HepG2 (cell line): ENCODE data around the gene NKPD1. TPM values are rescaled to one million over a fixed set of nuclear protein-coding genes. Genes with fewer than 3 reads are reported as not detected.

Experiments
- ATAC-seq: fragments of 200-7000 bp; cut with Tn5 transposase; 3 replicates; pipeline ENCODE4 v1.9.1; 2020; ENCODE audit warnings: mild to moderate bottlenecking, moderate library complexity
- BruUV-seq: library from RNA; stranded (reverse); fragments of 400-500 nt; replicated peaks from 2 replicates; lab custom pipeline; 2021; lab: Mats Ljungman, UMichigan
- CTCF ChIA-PET: fragments of 300-600 bp; formaldehyde crosslinking; extraction: SDS; loops from one replicate; lab custom pipeline; 2021; ENCODE audit warnings: low total read pairs, inconsistent platforms, low intra/inter-chr PET ratio; lab: Yijun Ruan, JAX
- POLR2A ChIA-PET: fragments of 350-600 bp; sonication (Branson Sonifier 250); formaldehyde crosslinking; loops from one replicate; lab custom pipeline; 2020; ENCODE audit warnings: antibody characterized with exemption, inconsistent platforms; lab: Yijun Ruan, JAX
- DNase-seq: peaks from one replicate; pipeline ENCODE4 v3.0.0-alpha.2; 2015; ENCODE audit warnings: low spot score
- FAIRE-seq: peaks from 3 replicates; lab custom pipeline; 2011; peaks lifted over from hg19 to GRCh38; lab: Jason Lieb, UNC
- H2AFZ ChIP-seq: one replicate; pipeline ENCODE4 v1.6.1; 2011; ENCODE audit warnings: low read length, inconsistent platforms
- H3K27ac ChIP-seq: fragments of 300-600 bp; 3 replicates; pipeline ENCODE4 v1.8.0; 2011; ENCODE audit warnings: mixed run types, mild to moderate bottlenecking, mixed read lengths, low read length, inconsistent platforms; ENCODE audit not compliant: insufficient read depth; ENCODE audit errors: extremely low read length
- H3K27me3 ChIP-seq, 2 experiments: fragments of 200-600 bp in 1 of 2; 2 replicates in 1 of 2; 3 replicates in 1 of 2; pipeline versions ENCODE4 v1.6.0 to v1.8.0; 2011; ENCODE audit warnings: low read length in 2 of 2, mild to moderate bottlenecking in 2 of 2, moderate library complexity in 2 of 2, inconsistent platforms in 1 of 2; ENCODE audit not compliant: insufficient read depth in 2 of 2, control insufficient read depth in 1 of 2
- H3K36me3 ChIP-seq, 2 experiments: fragments of 200-600 bp in 1 of 2; replicated peaks in 1 of 2; 2 replicates in 1 of 2; 3 replicates in 1 of 2; pipeline versions ENCODE4 v1.5.1 to v1.8.0; 2011; ENCODE audit warnings: low read length in 2 of 2, inconsistent platforms in 1 of 2; ENCODE audit not compliant: insufficient read depth in 2 of 2, control insufficient read depth in 1 of 2
- H3K4me1 ChIP-seq: 2 replicates; pipeline ENCODE4 v1.5.1; 2012; ENCODE audit warnings: low read length, inconsistent platforms; ENCODE audit not compliant: insufficient read depth
- H3K4me2 ChIP-seq: 2 replicates; pipeline ENCODE4 v1.6.0; 2011; ENCODE audit warnings: low read depth, low read length, inconsistent platforms
- H3K4me3 ChIP-seq, 3 experiments: fragments of 200-600 bp in 1 of 3; sonication (generic), shearing (Covaris generic) in 1 of 3; replicated peaks in 1 of 3; 2 replicates each; pipeline ENCODE4 v1.5.1; 2011 to 2016; ENCODE audit warnings: low read length in 3 of 3, inconsistent platforms in 2 of 3, low read depth in 2 of 3, mild to moderate bottlenecking in 2 of 3, control low read depth in 1 of 3, mixed read lengths in 1 of 3; ENCODE audit not compliant: insufficient read depth in 1 of 3
- H3K79me2 ChIP-seq: one replicate; pipeline ENCODE4 v1.6.1; 2011; ENCODE audit warnings: low read length, inconsistent platforms; ENCODE audit not compliant: insufficient read depth
- H3K9ac ChIP-seq: 2 replicates; pipeline ENCODE4 v1.6.0; 2011; ENCODE audit warnings: mild to moderate bottlenecking, low read depth, low read length, inconsistent platforms; ENCODE audit not compliant: insufficient read depth
- H3K9me3 ChIP-seq: 2 replicates; pipeline ENCODE4 v1.5.1; 2012; ENCODE audit warnings: mild to moderate bottlenecking, low read length
- H4K20me1 ChIP-seq: 2 replicates; pipeline ENCODE4 v1.6.0; 2011; ENCODE audit warnings: inconsistent platforms, mild to moderate bottlenecking, low read length, moderate library complexity; ENCODE audit not compliant: insufficient read depth
- ASH2L ChIP-seq: fragments of 300-600, 200-600 bp; sonication (generic); IDR thresholded peaks from 2 replicates; pipeline ENCODE4 v1.7.0; 2017; ENCODE audit warnings: low read depth, mild to moderate bottlenecking, moderate library complexity, mixed read lengths, low read length; ENCODE audit not compliant: insufficient read length
- CHD2 ChIP-seq: IDR thresholded peaks from 2 replicates; pipeline ENCODE4 v1.6.1; 2011; ENCODE audit warnings: low read depth, low read length, improper control_type of control experiment
- HHEX ChIP-seq: IDR thresholded peaks from 2 replicates; pipeline ENCODE4 v1.6.1; 2016; ENCODE audit warnings: control low read depth
- KMT2B ChIP-seq: IDR thresholded peaks from 2 replicates; pipeline ENCODE4 v1.6.1; 2016; ENCODE audit warnings: missing genetic modification reagents, missing compliant biosample characterization
- MBNL3 ChIP-seq: fragments of 250-450 bp; sonication (Bioruptor Pico); conservative IDR thresholded peaks from 2 replicates; pipeline ENCODE4 v1.8.0; 2022; ENCODE audit warnings: mild to moderate bottlenecking, inconsistent platforms
- NR2F1 ChIP-seq, 2 experiments: fragments of 450-650 bp in 1 of 2; formaldehyde crosslinking in 1 of 2; IDR thresholded peaks; 2 replicates each; pipeline versions ENCODE4 v1.5.0 to v1.6.1; 2016 to 2020; ENCODE audit warnings: mild to moderate bottlenecking in 1 of 2, missing compliant biosample characterization in 1 of 2, missing genetic modification reagents in 1 of 2, moderate library complexity in 1 of 2
- SMAD9 ChIP-seq: sonication (generic); formaldehyde crosslinking; IDR thresholded peaks from 2 replicates; pipeline ENCODE4 v1.5.1; 2020; ENCODE audit warnings: mild to moderate bottlenecking, missing genetic modification reagents
- STAT6 ChIP-seq: sonication (generic); formaldehyde crosslinking; IDR thresholded peaks from 2 replicates; pipeline ENCODE4 v1.4.0; 2020; ENCODE audit warnings: missing genetic modification reagents, mild to moderate bottlenecking, borderline replicate concordance
- ZBTB49 ChIP-seq: sonication (generic); formaldehyde crosslinking; IDR thresholded peaks from 2 replicates; pipeline ENCODE4 v1.4.0; 2020; ENCODE audit warnings: missing genetic modification reagents, borderline replicate concordance
- WGBS: methylation state at CpG from one replicate; pipeline ENCODE4 v1.1.6; 2017; ENCODE audit warnings: low lambda C conversion rate; 5-methylcytosine and 5-hydroxymethylcytosine counted together
- in situ Hi-C: cut with HindIII; loops from 2 replicates; pipeline ENCODE4 v1.10.0; 2017; ENCODE audit warnings: low pct_unique_long_range_greater_than_20kb; ENCODE audit not compliant: extremely low pct_ligation_motif_present
- intact Hi-C: fragments of 100-400 bp; cut with micrococcal nuclease; formaldehyde crosslinking; loops from one replicate; pipeline ENCODE4 v1.10.0; 2022; ENCODE audit not compliant: unreplicated experiment
- polyA plus RNA-seq, 8 experiments: library from polyadenylated mRNA; depleted of rRNA in 3 of 8; stranded (reverse) in 7 of 8; unstranded in 1 of 8; fragments of >200 nt; fragmentation: Illumina TruSeq in 4 of 8; extraction: Trizol in 4 of 8; gene quantifications; 2 replicates each; pipeline versions ENCODE4 v1.2.1 to v1.2.3, GENCODE V29; 2011 to 2016; ENCODE audit warnings: low read depth in 4 of 8, missing spikeins in 1 of 8, mixed read lengths in 1 of 8; ENCODE audit not compliant: insufficient read depth in 1 of 8
- total RNA-seq, 5 experiments: library from RNA; depleted of rRNA; stranded (reverse); fragments of >200 nt; fragmentation: Illumina TruSeq; extraction: Trizol; gene quantifications; 2 replicates each; pipeline ENCODE4 v1.2.3, GENCODE V29; 2016; ENCODE audit warnings: low read depth in 1 of 5
- TF ChIP-seq, protein P1 (sequence below): sonication (generic); formaldehyde crosslinking; IDR thresholded peaks from 2 replicates; pipeline ENCODE4 v1.4.0; 2020; ENCODE audit warnings: low read depth, mild to moderate bottlenecking, missing genetic modification reagents

The NKPD1 gene
- total and polyA plus RNA-seq, 2 of the 13 experiments (the other 11 are each of a cell fraction or from before 2014, with no cell fraction given): 0.03 TPM; not detected in 1

GRCh38 chr19:45135176-45135885 lies 25.5 kb downstream of the NKPD1 start (continued):
- TF ChIP-seq STAT6 (CRISPR knock-in tag) (no peak), CHD2 (no peak)

DNA sequence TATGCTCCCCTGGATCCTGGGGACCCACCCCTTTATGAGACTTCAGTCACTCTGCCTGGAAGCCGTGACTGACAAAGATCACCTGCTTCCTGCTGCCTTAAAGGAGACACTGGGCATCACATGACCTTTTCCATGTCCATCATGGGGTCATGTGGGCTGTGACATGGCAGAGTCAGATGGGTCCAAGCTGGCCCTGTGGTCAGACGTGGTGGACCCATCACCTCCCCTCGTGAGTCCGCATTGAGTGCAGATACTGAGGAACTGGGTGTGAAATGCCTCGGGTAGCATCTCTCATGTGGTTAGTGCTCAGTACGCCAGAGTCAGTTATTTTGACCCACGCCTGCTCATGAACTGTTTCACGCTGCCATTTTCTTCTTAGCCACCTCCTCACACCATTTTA lies 27.1 kb downstream of the NKPD1 start:
- no peaks in the 10 kb centered on the region for H3K27me3 ChIP-seq
- peaks cover 38% of the 10 kb centered on the region for H3K79me2 ChIP-seq
- CTCF ChIA-PET: no interaction called here
- DNase-seq (no peak), ATAC-seq (no peak), FAIRE-seq (no peak)
- no peaks in the 10 kb centered on the region for H3K9me3 ChIP-seq
- peaks cover 12% of the 10 kb centered on the region; the same call in 1 of the 2 replicates for H4K20me1 ChIP-seq
- BruUV-seq: no TSS peak
- in situ Hi-C loops: no loop called here
- intact Hi-C loops: no loop called here
- H3K4me2 ChIP-seq: no peak overlapping the region
- TF ChIP-seq ASH2L: no peak
- no peak for TF ChIP-seq KMT2B (CRISPR knock-in tag)
- TF ChIP-seq, protein P1, sequence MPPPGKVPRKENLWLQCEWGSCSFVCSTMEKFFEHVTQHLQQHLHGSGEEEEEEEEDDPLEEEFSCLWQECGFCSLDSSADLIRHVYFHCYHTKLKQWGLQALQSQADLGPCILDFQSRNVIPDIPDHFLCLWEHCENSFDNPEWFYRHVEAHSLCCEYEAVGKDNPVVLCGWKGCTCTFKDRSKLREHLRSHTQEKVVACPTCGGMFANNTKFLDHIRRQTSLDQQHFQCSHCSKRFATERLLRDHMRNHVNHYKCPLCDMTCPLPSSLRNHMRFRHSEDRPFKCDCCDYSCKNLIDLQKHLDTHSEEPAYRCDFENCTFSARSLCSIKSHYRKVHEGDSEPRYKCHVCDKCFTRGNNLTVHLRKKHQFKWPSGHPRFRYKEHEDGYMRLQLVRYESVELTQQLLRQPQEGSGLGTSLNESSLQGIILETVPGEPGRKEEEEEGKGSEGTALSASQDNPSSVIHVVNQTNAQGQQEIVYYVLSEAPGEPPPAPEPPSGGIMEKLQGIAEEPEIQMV (CRISPR knock-in tag): no peak
- no peak for TF ChIP-seq STAT6 (CRISPR knock-in tag)
- no peak for TF ChIP-seq HHEX
- TF ChIP-seq NR2F1 (CRISPR knock-in tag; IDR thresholded peaks at IDR 0.05): no peak
- TF ChIP-seq SMAD9 (CRISPR knock-in tag): no peak
- no peak for TF ChIP-seq ZBTB49 (CRISPR knock-in tag)
- TF ChIP-seq MBNL3 (CRISPR knock-in tag): no peak
- H3K9ac ChIP-seq: no peak overlapping the region
- no peak overlapping the region for H3K4me3 ChIP-seq
- peaks cover 56% of the 10 kb centered on the region for H3K4me1 ChIP-seq
- H2AFZ ChIP-seq: no peak overlapping the region
- 96% methylated on average over 5 of the region's 8 CpGs for WGBS
- H3K27ac ChIP-seq: no peak overlapping the region
- H3K36me3 ChIP-seq: peaks cover 4 to 7% of the 10 kb centered on the region in 2 experiments; a peak in 2 of 5 replicates
- POLR2A ChIA-PET: no interaction called here
